PFSK-1 (cell line): ENCODE results near the gene BMX.

Experiments
- FOXP2 ChIP-seq: optimal IDR thresholded peaks from 2 replicates; pipeline ENCODE3; 2011; ENCODE audit warnings: borderline replicate concordance, control low read depth, inconsistent platforms; ENCODE audit not compliant: insufficient read depth; ENCODE audit errors: extremely low read length, extremely low read depth
- POLR2AphosphoS5 ChIP-seq: IDR thresholded peaks from 2 replicates; pipeline ENCODE4 v1.6.1; 2012; ENCODE audit warnings: low read depth, mild to moderate bottlenecking, control low read depth, low read length, moderate library complexity
- SIN3A ChIP-seq: IDR thresholded peaks from 2 replicates; pipeline ENCODE4 v1.6.1; 2012; ENCODE audit warnings: mild to moderate bottlenecking, low read length, moderate library complexity, borderline replicate concordance; ENCODE audit not compliant: insufficient read depth
- TAF1 ChIP-seq: IDR thresholded peaks from 2 replicates; pipeline ENCODE4 v1.6.1; 2012; ENCODE audit warnings: low read length, control low read depth, borderline replicate concordance; ENCODE audit not compliant: insufficient read depth
- TF ChIP-seq, protein P1 (sequence below), 2 experiments: IDR thresholded peaks; 2 replicates each; pipeline versions ENCODE4 v1.6.1 to v1.8.0; 2011 to 2012; ENCODE audit warnings: low read depth in 2 of 2, low read length in 2 of 2, control low read depth in 1 of 2, inconsistent platforms in 1 of 2, mild to moderate bottlenecking in 1 of 2, moderate library complexity in 1 of 2; ENCODE audit not compliant: insufficient read depth in 1 of 2

The BMX gene

DNA sequence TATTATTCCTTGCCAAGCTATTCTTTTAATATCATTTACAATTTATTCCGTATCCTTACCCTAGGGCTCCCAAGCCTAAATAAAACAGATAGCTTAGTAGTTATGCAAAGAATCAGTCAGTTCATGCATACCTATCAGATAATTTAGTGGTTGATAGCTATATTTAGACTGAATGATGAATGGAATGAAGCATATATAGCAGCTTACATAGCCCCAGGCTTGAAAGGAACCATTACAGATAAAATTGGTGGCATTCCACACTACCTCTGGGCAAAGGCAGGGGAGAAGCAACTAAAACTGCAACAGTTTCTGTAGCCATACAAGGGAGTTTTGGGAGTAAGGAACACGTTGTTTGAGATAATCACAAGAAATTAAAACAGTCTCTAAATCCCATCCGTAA lies 97.4 kb downstream of the BMX start:
- TF ChIP-seq POLR2AphosphoS5 (no peak), FOXP2 (no peak), SIN3A (no peak), TAF1 (no peak)
- TF ChIP-seq, protein P1, sequence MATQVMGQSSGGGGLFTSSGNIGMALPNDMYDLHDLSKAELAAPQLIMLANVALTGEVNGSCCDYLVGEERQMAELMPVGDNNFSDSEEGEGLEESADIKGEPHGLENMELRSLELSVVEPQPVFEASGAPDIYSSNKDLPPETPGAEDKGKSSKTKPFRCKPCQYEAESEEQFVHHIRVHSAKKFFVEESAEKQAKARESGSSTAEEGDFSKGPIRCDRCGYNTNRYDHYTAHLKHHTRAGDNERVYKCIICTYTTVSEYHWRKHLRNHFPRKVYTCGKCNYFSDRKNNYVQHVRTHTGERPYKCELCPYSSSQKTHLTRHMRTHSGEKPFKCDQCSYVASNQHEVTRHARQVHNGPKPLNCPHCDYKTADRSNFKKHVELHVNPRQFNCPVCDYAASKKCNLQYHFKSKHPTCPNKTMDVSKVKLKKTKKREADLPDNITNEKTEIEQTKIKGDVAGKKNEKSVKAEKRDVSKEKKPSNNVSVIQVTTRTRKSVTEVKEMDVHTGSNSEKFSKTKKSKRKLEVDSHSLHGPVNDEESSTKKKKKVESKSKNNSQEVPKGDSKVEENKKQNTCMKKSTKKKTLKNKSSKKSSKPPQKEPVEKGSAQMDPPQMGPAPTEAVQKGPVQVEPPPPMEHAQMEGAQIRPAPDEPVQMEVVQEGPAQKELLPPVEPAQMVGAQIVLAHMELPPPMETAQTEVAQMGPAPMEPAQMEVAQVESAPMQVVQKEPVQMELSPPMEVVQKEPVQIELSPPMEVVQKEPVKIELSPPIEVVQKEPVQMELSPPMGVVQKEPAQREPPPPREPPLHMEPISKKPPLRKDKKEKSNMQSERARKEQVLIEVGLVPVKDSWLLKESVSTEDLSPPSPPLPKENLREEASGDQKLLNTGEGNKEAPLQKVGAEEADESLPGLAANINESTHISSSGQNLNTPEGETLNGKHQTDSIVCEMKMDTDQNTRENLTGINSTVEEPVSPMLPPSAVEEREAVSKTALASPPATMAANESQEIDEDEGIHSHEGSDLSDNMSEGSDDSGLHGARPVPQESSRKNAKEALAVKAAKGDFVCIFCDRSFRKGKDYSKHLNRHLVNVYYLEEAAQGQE (IDR thresholded peaks at IDR 0.05; ENCODE audit: insufficient read depth in 1 of 2, low read depth in 2 of 2, low read length in 2 of 2), result no peak

DNA sequence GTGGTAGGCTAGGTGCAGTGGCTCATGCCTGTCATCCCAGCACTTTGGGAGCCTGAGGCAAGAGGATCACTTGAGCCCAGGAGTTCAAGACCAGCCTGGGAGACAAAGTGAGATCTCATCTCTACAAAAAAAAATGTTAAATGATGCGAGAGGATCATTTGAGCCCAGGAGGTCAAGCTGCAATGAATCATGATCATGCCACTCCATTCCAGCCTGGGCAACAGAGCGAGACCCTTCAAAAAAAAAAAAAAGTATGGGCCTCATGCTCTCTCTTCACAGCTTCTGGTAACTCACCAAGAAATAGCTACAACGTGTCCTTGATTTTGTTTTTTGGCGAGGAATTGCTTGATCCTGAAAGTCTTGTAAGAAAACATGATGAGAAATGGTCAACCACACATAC lies 98.9 kb downstream of the BMX start:
- no peak for TF ChIP-seq POLR2AphosphoS5
- no peak for TF ChIP-seq TAF1
- TF ChIP-seq SIN3A, result no peak
- TF ChIP-seq, protein P1 (IDR thresholded peaks at IDR 0.05; ENCODE audit: insufficient read depth in 1 of 2, low read depth in 2 of 2, low read length in 2 of 2), result no peak
- TF ChIP-seq FOXP2, result no peak

DNA sequence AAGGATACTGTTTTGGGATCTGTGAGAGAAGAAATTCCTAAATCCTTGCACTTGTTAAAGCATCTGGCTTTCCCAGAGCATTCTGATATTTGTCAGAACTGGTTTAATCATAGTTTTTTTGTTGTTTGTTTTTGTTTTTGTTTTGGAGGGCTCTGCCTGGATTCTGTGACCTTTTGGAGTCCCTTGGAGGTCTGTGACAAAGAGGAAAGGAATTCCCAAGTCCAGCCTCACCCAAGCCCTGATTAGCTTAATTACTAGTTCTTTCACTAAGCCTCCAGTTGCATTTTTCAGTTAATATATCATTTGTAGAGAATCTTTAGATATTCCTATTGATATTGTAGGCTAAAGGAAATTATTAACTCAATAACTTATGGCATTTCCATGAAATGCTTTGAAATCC lies 99.4 kb downstream of the BMX start:
- TF ChIP-seq SIN3A (no peak), FOXP2 (no peak), TAF1 (no peak), POLR2AphosphoS5 (no peak)
- TF ChIP-seq, protein P1 (IDR thresholded peaks at IDR 0.05; ENCODE audit: insufficient read depth in 1 of 2, low read depth in 2 of 2, low read length in 2 of 2), result no peak

DNA sequence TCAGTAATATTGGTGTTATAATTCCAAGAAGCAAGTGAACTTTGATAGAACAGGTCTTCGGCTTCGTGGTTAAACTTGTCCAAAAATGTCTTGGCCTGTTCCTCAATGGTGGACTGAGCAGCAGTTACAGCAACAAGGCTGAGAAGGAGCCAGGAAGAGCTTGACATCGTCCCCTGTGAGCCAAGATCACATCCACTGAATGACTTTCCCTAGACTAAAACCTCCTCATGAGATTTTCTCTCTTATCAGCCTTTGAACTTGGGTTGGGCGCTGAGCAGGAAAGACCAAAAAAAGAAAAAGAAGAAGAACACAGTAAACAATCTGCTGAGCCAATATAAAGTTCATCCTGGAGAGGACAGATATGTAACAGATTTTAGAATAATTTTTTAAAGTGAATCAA lies 100.1 kb downstream of the BMX start, which contains the start of gene ACE2:
TSS of gene ACE2 (minus strand) at position 216 of the 400 bp plus-strand sequence. CDS start at position 167, 49 bp downstream.
- TF ChIP-seq POLR2AphosphoS5, result no peak

DNA sequence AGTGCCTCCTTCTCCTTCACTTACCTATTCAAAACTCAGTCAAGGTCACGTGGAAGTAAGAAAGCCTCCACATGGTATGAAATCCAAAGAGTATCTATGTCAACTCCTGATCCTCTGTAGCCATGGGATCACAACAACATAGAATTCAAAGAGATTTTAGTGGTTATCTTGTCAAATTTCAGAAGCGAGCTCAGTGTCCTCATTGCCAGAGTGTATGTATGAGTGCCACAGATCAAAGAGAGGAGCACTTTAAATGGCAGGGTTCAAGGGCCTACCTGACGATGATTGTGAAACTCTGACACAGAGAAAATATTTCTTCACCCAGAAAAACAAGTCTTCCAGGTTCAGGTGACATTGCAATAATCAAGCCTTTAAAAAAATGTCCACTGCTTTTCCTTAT lies 101.3 kb downstream of the BMX start:
- TF ChIP-seq TAF1 (no peak), POLR2AphosphoS5 (no peak), SIN3A (no peak), FOXP2 (no peak)
- TF ChIP-seq, protein P1 (IDR thresholded peaks at IDR 0.05; ENCODE audit: insufficient read depth in 1 of 2, low read depth in 2 of 2, low read length in 2 of 2), result no peak
